Tibial nerve (tissue), 4 donors: ENCODE data around the gene TTC28. TPM values are rescaled to one million over a fixed set of nuclear protein-coding genes. Genes with fewer than 3 reads are reported as not detected.

ENCODE experiments used
- DNase-seq, 2 donors: peaks; one replicate each; pipeline ENCODE4 v3.0.0-alpha.2; 2019; ENCODE audit warnings: low spot score in 2 of 2
- H3K27ac ChIP-seq, 4 donors: fragments of 200-600 bp; sonication (generic) in 3 of 4; one replicate each; pipeline ENCODE4 v1.5.1; 2017 to 2019; ENCODE audit warnings: mild to moderate bottlenecking in 1 of 4
- H3K27me3 ChIP-seq, 2 donors: fragments of 200-600 bp; sonication (generic) in 1 of 2; one replicate each; pipeline versions ENCODE4 v1.5.1 to v1.6.0; 2017 to 2019
- H3K36me3 ChIP-seq, 3 donors: fragments of 200-600 bp; sonication (generic); one replicate each; pipeline ENCODE4 v1.5.1; 2018 to 2019
- H3K4me1 ChIP-seq, 4 donors: fragments of 200-600 bp; sonication (generic) in 3 of 4; one replicate each; pipeline ENCODE4 v1.5.1; 2017 to 2019
- H3K4me3 ChIP-seq, 4 donors: fragments of 200-600 bp; sonication (generic) in 3 of 4; one replicate each; pipeline ENCODE4 v1.5.1; 2017 to 2019; ENCODE audit warnings: mild to moderate bottlenecking in 1 of 4, moderate library complexity in 1 of 4
- H3K9me3 ChIP-seq, 4 donors: fragments of 200-600 bp; sonication (generic) in 3 of 4; one replicate each; pipeline ENCODE4 v1.5.1; 2017 to 2019
- CTCF ChIP-seq, 5 experiments: fragments of 200-600 bp in 3 of 5; fragments of 450-650 bp in 2 of 5; sonication (generic) in 3 of 5; IDR thresholded peaks; one replicate each; pipeline ENCODE4 v1.5.1; 2016 to 2019; ENCODE audit warnings: antibody characterized with exemption in 5 of 5, mild to moderate bottlenecking in 3 of 5, moderate library complexity in 2 of 5
- EP300 ChIP-seq, 2 donors: sonication (generic); formaldehyde crosslinking; IDR thresholded peaks; one replicate each; pipeline ENCODE4 v1.6.1; 2017; ENCODE audit warnings: antibody characterized with exemption in 2 of 2, mild to moderate bottlenecking in 1 of 2
- POLR2A ChIP-seq, 2 donors: fragments of 450-650 bp; IDR thresholded peaks; one replicate each; pipeline ENCODE4 v1.6.1; 2017; ENCODE audit warnings: antibody characterized with exemption in 2 of 2, mild to moderate bottlenecking in 2 of 2, moderate library complexity in 2 of 2
- WGBS, 2 donors: methylation state at CpG; one replicate each; pipeline ENCODE4 v1.1.5; 2018; 5-methylcytosine and 5-hydroxymethylcytosine counted together
- total RNA-seq, 4 donors: library from RNA; depleted of rRNA; stranded (reverse); fragments of >200 nt; gene quantifications; one replicate each; pipeline ENCODE4 v1.1.0, GENCODE V29; 2016

Gene TTC28
- total RNA-seq, 4 donors from 2014 or later, result 83.9 to 177 (median 128) TPM

GRCh38 chr22:28021998-28022660 lies 657.5 kb downstream of the TTC28 start:
- no peak for TF ChIP-seq POLR2A (IDR thresholded peaks at IDR 0.05)
- TF ChIP-seq EP300 (IDR thresholded peaks at IDR 0.05), result no peak
- no peak for TF ChIP-seq CTCF (IDR thresholded peaks at IDR 0.05)
- Histone ChIP-seq H3K4me1 (peaks cover 0 to 24% (median 9%) of the 10 kb centered on the region in 4 donors), H3K9me3 (no peaks in the 10 kb centered on the region), H3K27ac (no peak overlapping the region), H3K4me3 (no peak overlapping the region), H3K36me3 (peaks cover 0 to 14% (median 0%) of the 10 kb centered on the region in 3 donors), H3K27me3 (no peaks in the 10 kb centered on the region)
- DNase-seq, result no peak
- WGBS, 2 donors, result 93 to 95% methylated on average over 7 of the region's 7 CpGs

GRCh38 chr22:28021116-28021997 lies 658.3 kb downstream of the TTC28 start:
- WGBS, 2 donors, result 87 to 91% methylated on average over 13 to 15 of the region's 15 CpGs
- DNase-seq, result no peak
- Histone ChIP-seq H3K36me3 (peaks cover 0 to 13% (median 0%) of the 10 kb centered on the region in 3 donors), H3K4me1 (peaks cover 0 to 22% (median 6%) of the 10 kb centered on the region in 4 donors), H3K27me3 (no peaks in the 10 kb centered on the region), H3K4me3 (no peak overlapping the region), H3K27ac (no peak overlapping the region), H3K9me3 (no peaks in the 10 kb centered on the region)
- no peak for TF ChIP-seq POLR2A (IDR thresholded peaks at IDR 0.05)
- no peak for TF ChIP-seq CTCF (IDR thresholded peaks at IDR 0.05)
- no peak for TF ChIP-seq EP300 (IDR thresholded peaks at IDR 0.05)

- peak; percentile 69 to 79 for DNase-seq
- no peak overlapping the region for H3K27ac ChIP-seq
- peak overlapping the region in 1 of 4 donors; percentile 16 for H3K4me3 ChIP-seq
Observed at GRCh38 chr22:28019881-28020861, 659.5 kb downstream of the TTC28 start.

GRCh38 chr22:28019360-28019759 lies 660.3 kb downstream of the TTC28 start:
- DNase-seq, result no peak
- no peak overlapping the region for H3K27ac ChIP-seq
- peaks cover 0 to 22% (median 6%) of the 10 kb centered on the region in 4 donors for H3K4me1 ChIP-seq
- 90 to 92% methylated on average over 8 of the region's 8 CpGs for WGBS, 2 donors
- H3K36me3 ChIP-seq, result peaks cover 0 to 5% (median 0%) of the 10 kb centered on the region in 3 donors
- no peaks in the 10 kb centered on the region for H3K9me3 ChIP-seq
- TF ChIP-seq POLR2A (IDR thresholded peaks at IDR 0.05) (no peak), EP300 (IDR thresholded peaks at IDR 0.05) (no peak), CTCF (IDR thresholded peaks at IDR 0.05) (no peak)
- H3K4me3 ChIP-seq, result no peak overlapping the region
- no peaks in the 10 kb centered on the region for H3K27me3 ChIP-seq

More at GRCh38 chr22:28019881-28020861, 659.5 kb downstream of the TTC28 start:
- Histone ChIP-seq H3K36me3 (peaks cover 0 to 3% (median 0%) of the 10 kb centered on the region in 3 donors), H3K27me3 (no peaks in the 10 kb centered on the region), H3K4me1 (peaks cover 0 to 22% (median 6%) of the 10 kb centered on the region in 4 donors), H3K9me3 (no peaks in the 10 kb centered on the region)
- 48 to 49% methylated on average over 20 of the region's 20 CpGs for WGBS, 2 donors
- TF ChIP-seq EP300 (IDR thresholded peaks at IDR 0.05) (no peak), CTCF (IDR thresholded peaks at IDR 0.05) (peak; percentile 89 to 96 (median 93)), POLR2A (IDR thresholded peaks at IDR 0.05) (no peak)
